Measurements from ENCODE around the gene MVB12B.

GRCh38 chr9:126450668-126451205, 124.1 kb downstream of the MVB12B start:
- no peak for TF ChIP-seq YY1 (IDR thresholded peaks at IDR 0.05; ENCODE audit: insufficient read depth, insufficient read length)
- no peak for TF ChIP-seq SUZ12 (IDR thresholded peaks at IDR 0.05; ENCODE audit: extremely low read depth, insufficient read depth, insufficient read length)
- no peak for TF ChIP-seq ZNF274 (IDR thresholded peaks at IDR 0.05; ENCODE audit: low read depth, low read length)
